GM19238 (cell line): ENCODE data around the gene SMAD2.

Experiments used
- DNase-seq: peaks from one replicate; pipeline ENCODE4 v3.0.0; 2011; ENCODE audit warnings: low spot score; ENCODE audit not compliant: insufficient read length

The SMAD2 gene

GRCh38 chr18:47898055-47898454 lies 32.4 kb downstream of the SMAD2 start:
- no peak for DNase-seq

GRCh38 chr18:47895565-47896250 lies 34.8 kb downstream of the SMAD2 start:
- DNase-seq: no peak

GRCh38 chr18:47893939-47894699 lies 36.3 kb downstream of the SMAD2 start:
- no peak for DNase-seq

- no peak for DNase-seq
These were observed 37.4 kb downstream of the SMAD2 start for GRCh38 chr18:47893047-47893446.

GRCh38 chr18:47888156-47888555 lies 42.3 kb downstream of the SMAD2 start:
- DNase-seq: no peak

- no peak for DNase-seq
These were observed 43.2 kb downstream of the SMAD2 start for GRCh38 chr18:47887227-47887626.

GRCh38 chr18:47883771-47884413 lies 46.6 kb downstream of the SMAD2 start:
- no peak for DNase-seq

GRCh38 chr18:47882641-47883040 lies 47.8 kb downstream of the SMAD2 start:
- DNase-seq: no peak

GRCh38 chr18:47881752-47882455 lies 48.6 kb downstream of the SMAD2 start:
- DNase-seq: no peak

- no peak for DNase-seq
These were observed 49.4 kb downstream of the SMAD2 start for GRCh38 chr18:47881042-47881441.

- no peak for DNase-seq
These were observed 52.6 kb downstream of the SMAD2 start for GRCh38 chr18:47877892-47878291.

GRCh38 chr18:47876813-47877212 lies 53.6 kb downstream of the SMAD2 start:
- no peak for DNase-seq

GRCh38 chr18:47873625-47874024 lies 56.8 kb downstream of the SMAD2 start:
- DNase-seq: no peak

GRCh38 chr18:47872426-47872825 lies 58.0 kb downstream of the SMAD2 start:
- no peak for DNase-seq

- DNase-seq: no peak
These were observed 59.2 kb downstream of the SMAD2 start for GRCh38 chr18:47871288-47871687.

GRCh38 chr18:47870605-47871004 lies 59.9 kb downstream of the SMAD2 start:
- DNase-seq: no peak

GRCh38 chr18:47868744-47869143 lies 61.7 kb downstream of the SMAD2 start:
- no peak for DNase-seq

GRCh38 chr18:47865183-47865582 lies 65.3 kb downstream of the SMAD2 start:
- no peak for DNase-seq

- no peak for DNase-seq
These were observed 67.4 kb downstream of the SMAD2 start for GRCh38 chr18:47863041-47863440.

- DNase-seq: no peak
These were observed 71.9 kb downstream of the SMAD2 start for GRCh38 chr18:47858607-47859006.

- DNase-seq: no peak
These were observed 82.8 kb downstream of the SMAD2 start for GRCh38 chr18:47847635-47848034.

- no peak for DNase-seq
These were observed 84.0 kb downstream of the SMAD2 start for GRCh38 chr18:47846431-47846830.
